HTR-8/SVneo (cell line): Measurements from ENCODE around the gene SFTA2.
"Not testable (repeated sequence)": the region's sequence is repeated elsewhere in the genome, so short reads cannot be mapped to it uniquely, and the experiment has no call there.

Experiments
- DNase-seq: peaks from one replicate; pipeline ENCODE4 v3.0.0; 2011; ENCODE audit warnings: low spot score, mixed read lengths; ENCODE audit not compliant: insufficient read length
- FAIRE-seq: peaks from 2 replicates; lab custom pipeline; 2011; peaks lifted over from hg19 to GRCh38; lab: Jason Lieb, UNC

The SFTA2 gene

GRCh38 chr6:30945281-30945680 lies 13.3 kb upstream of the SFTA2 start:
- DNase-seq (no peak), FAIRE-seq (no peak)

GRCh38 chr6:30944051-30944450 lies 12.1 kb upstream of the SFTA2 start:
- DNase-seq (no peak), FAIRE-seq (no peak)

GRCh38 chr6:30942338-30943060 lies 10.5 kb upstream of the SFTA2 start:
- DNase-seq, result peak; percentile 93

GRCh38 chr6:30940361-30940986 lies 8.5 kb upstream of the SFTA2 start, which contains the start of gene MUCL3:
Gene MUCL3, plus strand, starts transcription at chr6:30940973. Its CDS starts 27 bp downstream, at chr6:30941000.
- FAIRE-seq, result no peak
- no peak for DNase-seq

More at GRCh38 chr6:30942338-30943060, 10.5 kb upstream of the SFTA2 start:
- peak; percentile 94 for FAIRE-seq

GRCh38 chr6:30939473-30939872 lies 7.5 kb upstream of the SFTA2 start:
- FAIRE-seq (no peak), DNase-seq (no peak)

- FAIRE-seq (peak; percentile 31), DNase-seq (no peak)
Measured at GRCh38 chr6:30938730-30939129, 6.8 kb upstream of the SFTA2 start.

GRCh38 chr6:30937265-30937664 lies 5.3 kb upstream of the SFTA2 start:
- DNase-seq (no peak), FAIRE-seq (no peak)

- FAIRE-seq (no peak), DNase-seq (no peak)
Measured at GRCh38 chr6:30935018-30935417, 3.0 kb upstream of the SFTA2 start.

- DNase-seq (no peak), FAIRE-seq (no peak)
Measured at GRCh38 chr6:30932665-30933365, 845 bp upstream of the SFTA2 start.

- no peak for FAIRE-seq
- no peak for DNase-seq
Measured at GRCh38 chr6:30931272-30931671, 698 bp downstream of the SFTA2 start.

GRCh38 chr6:30930506-30930905 lies 1.5 kb downstream of the SFTA2 start:
- no peak for FAIRE-seq
- no peak for DNase-seq

- FAIRE-seq, result no peak
Measured at GRCh38 chr6:30928677-30929076, 3.3 kb downstream of the SFTA2 start.

GRCh38 chr6:30927080-30927479 lies 4.9 kb downstream of the SFTA2 start:
- not testable (repeated sequence) for FAIRE-seq, DNase-seq

More at GRCh38 chr6:30928677-30929076, 3.3 kb downstream of the SFTA2 start:
- no peak for DNase-seq

GRCh38 chr6:30926644-30927043 lies 5.3 kb downstream of the SFTA2 start:
- FAIRE-seq (no peak), DNase-seq (no peak)

GRCh38 chr6:30924040-30924627 lies 7.8 kb downstream of the SFTA2 start:
- not testable (repeated sequence) for FAIRE-seq, DNase-seq

- FAIRE-seq (no peak), DNase-seq (no peak)
Measured at GRCh38 chr6:30922447-30922852, 9.5 kb downstream of the SFTA2 start.

GRCh38 chr6:30918670-30919069 lies 13.3 kb downstream of the SFTA2 start:
- no peak for DNase-seq
- no peak for FAIRE-seq

GRCh38 chr6:30917487-30917886 lies 14.5 kb downstream of the SFTA2 start:
- FAIRE-seq, result no peak
- no peak for DNase-seq

GRCh38 chr6:30917041-30917440 lies 14.9 kb downstream of the SFTA2 start:
- no peak for DNase-seq

GRCh38 chr6:30915591-30915946 lies 16.4 kb downstream of the SFTA2 start:
- DNase-seq (peak; percentile 87), FAIRE-seq (no peak)

More at GRCh38 chr6:30917041-30917440, 14.9 kb downstream of the SFTA2 start:
- FAIRE-seq, result no peak
